Measurements from ENCODE around the gene SREBF2.

Gene SREBF2

GRCh38 chr22:41832553-41833368, at the start of gene SREBF2:
SREBF2 (plus strand) TSS chr22:41833105; CDS start chr22:41833271, 166 bp downstream.
- peak; percentile 84 for DNase-seq (ENCODE audit: insufficient read length, low spot score)
- peak; percentile 78 for FAIRE-seq
- peak; percentile 61 for TF ChIP-seq POLR2A (IDR thresholded peaks at IDR 0.05; ENCODE audit: low read depth, low read length)

GRCh38 chr22:41787331-41787730, 45.6 kb upstream of the SREBF2 start:
- FAIRE-seq: no peak
- no peak for TF ChIP-seq POLR2A (IDR thresholded peaks at IDR 0.05; ENCODE audit: low read depth, low read length)
- no peak for DNase-seq (ENCODE audit: insufficient read length, low spot score)

- DNase-seq (ENCODE audit: insufficient read length, low spot score) (no peak), FAIRE-seq (no peak)
- TF ChIP-seq POLR2A (IDR thresholded peaks at IDR 0.05; ENCODE audit: low read depth, low read length): no peak
These were observed 39.0 kb upstream of the SREBF2 start for GRCh38 chr22:41793871-41794270.

GRCh38 chr22:41798736-41799135, 34.2 kb upstream of the SREBF2 start:
- DNase-seq (ENCODE audit: insufficient read length, low spot score) (no peak), FAIRE-seq (no peak)
- no peak for TF ChIP-seq POLR2A (IDR thresholded peaks at IDR 0.05; ENCODE audit: low read depth, low read length)

GRCh38 chr22:41799486-41800347, 33.2 kb upstream of the SREBF2 start:
- no peak for TF ChIP-seq POLR2A (IDR thresholded peaks at IDR 0.05; ENCODE audit: low read depth, low read length)
- DNase-seq (ENCODE audit: insufficient read length, low spot score) (no peak), FAIRE-seq (no peak)

- TF ChIP-seq POLR2A (IDR thresholded peaks at IDR 0.05; ENCODE audit: low read depth, low read length): peak; percentile 80
- FAIRE-seq (peak; percentile 57), DNase-seq (ENCODE audit: insufficient read length, low spot score) (peak; percentile 84)
These were observed 32.4 kb upstream of the SREBF2 start, which contains the start of gene CCDC134 for GRCh38 chr22:41800348-41801146. CCDC134 (plus strand) TSS chr22:41800679; CDS start chr22:41808891, 8,212 bp downstream.

- DNase-seq (ENCODE audit: insufficient read length, low spot score) (no peak), FAIRE-seq (no peak)
- TF ChIP-seq POLR2A (IDR thresholded peaks at IDR 0.05; ENCODE audit: low read depth, low read length): no peak
These were observed 31.6 kb upstream of the SREBF2 start for GRCh38 chr22:41801147-41801819.

GRCh38 chr22:41801886-41802285, 31.0 kb upstream of the SREBF2 start:
- FAIRE-seq (no peak), DNase-seq (ENCODE audit: insufficient read length, low spot score) (no peak)
- no peak for TF ChIP-seq POLR2A (IDR thresholded peaks at IDR 0.05; ENCODE audit: low read depth, low read length)

- TF ChIP-seq POLR2A (IDR thresholded peaks at IDR 0.05; ENCODE audit: low read depth, low read length): no peak
- no peak for FAIRE-seq
- no peak for DNase-seq (ENCODE audit: insufficient read length, low spot score)
These were observed 27.3 kb upstream of the SREBF2 start for GRCh38 chr22:41805639-41806038.

- TF ChIP-seq POLR2A (IDR thresholded peaks at IDR 0.05; ENCODE audit: low read depth, low read length): no peak
- no peak for FAIRE-seq
- DNase-seq (ENCODE audit: insufficient read length, low spot score): no peak
These were observed 24.5 kb upstream of the SREBF2 start for GRCh38 chr22:41808400-41808799.

GRCh38 chr22:41810022-41810421, 22.9 kb upstream of the SREBF2 start:
- FAIRE-seq (no peak), DNase-seq (ENCODE audit: insufficient read length, low spot score) (no peak)
- no peak for TF ChIP-seq POLR2A (IDR thresholded peaks at IDR 0.05; ENCODE audit: low read depth, low read length)

GRCh38 chr22:41812805-41813545, 19.9 kb upstream of the SREBF2 start:
- FAIRE-seq: no peak
- no peak for DNase-seq (ENCODE audit: insufficient read length, low spot score)
- TF ChIP-seq POLR2A (IDR thresholded peaks at IDR 0.05; ENCODE audit: low read depth, low read length): no peak

All from H54 (cell line).